Measurements from ENCODE around the gene TLNRD1.

The TLNRD1 gene

GRCh38 chr15:81002331-81003096 lies 1.8 kb downstream of the TLNRD1 start:
- peak; percentile 50 for DNase-seq

GRCh38 chr15:81003097-81003350 lies 2.3 kb downstream of the TLNRD1 start:
- no peak for DNase-seq

GRCh38 chr15:81006124-81006523 lies 5.4 kb downstream of the TLNRD1 start:
- DNase-seq = no peak

- no peak for DNase-seq
These were observed 6.8 kb downstream of the TLNRD1 start for GRCh38 chr15:81007428-81008064.

GRCh38 chr15:81008312-81008711 lies 7.6 kb downstream of the TLNRD1 start:
- DNase-seq = no peak

- DNase-seq = no peak
These were observed 9.4 kb downstream of the TLNRD1 start for GRCh38 chr15:81010086-81010485.

GRCh38 chr15:81011593-81011992 lies 10.9 kb downstream of the TLNRD1 start:
- no peak for DNase-seq

GRCh38 chr15:81012588-81012987 lies 11.9 kb downstream of the TLNRD1 start:
- no peak for DNase-seq

- no peak for DNase-seq
These were observed 12.7 kb downstream of the TLNRD1 start for GRCh38 chr15:81013396-81013929.

- no peak for DNase-seq
These were observed 13.8 kb downstream of the TLNRD1 start for GRCh38 chr15:81014446-81015093.

GRCh38 chr15:81015621-81016488 lies 15.1 kb downstream of the TLNRD1 start:
- DNase-seq = no peak

GRCh38 chr15:81016489-81017068 lies 15.9 kb downstream of the TLNRD1 start:
- no peak for DNase-seq

- no peak for DNase-seq
These were observed 17.5 kb downstream of the TLNRD1 start for GRCh38 chr15:81018197-81018596.

GRCh38 chr15:81021321-81021720 lies 20.6 kb downstream of the TLNRD1 start:
- DNase-seq = no peak

GRCh38 chr15:81023483-81024264 lies 23.0 kb downstream of the TLNRD1 start:
- DNase-seq = peak; percentile 75

GRCh38 chr15:81024265-81024872 lies 23.6 kb downstream of the TLNRD1 start:
- DNase-seq = no peak

- DNase-seq = no peak
These were observed 24.2 kb downstream of the TLNRD1 start for GRCh38 chr15:81024936-81025335.

- no peak for DNase-seq
These were observed 25.1 kb downstream of the TLNRD1 start for GRCh38 chr15:81025721-81026370.

- DNase-seq = peak; percentile 28
These were observed 26.3 kb downstream of the TLNRD1 start for GRCh38 chr15:81026836-81027599.

All from EL (cell line).